ES-I3 (cell line): ENCODE results near the gene HNRNPAB.
"Not testable (repeated sequence)": the region's sequence is repeated elsewhere in the genome, so short reads cannot be mapped to it uniquely, and the experiment has no call there.

Experiments used
- H3K36me3 ChIP-seq: 2 replicates; pipeline ENCODE4 v1.6.1; 2013; ENCODE audit warnings: mild to moderate bottlenecking, low read length, control low read depth, moderate library complexity; ENCODE audit not compliant: insufficient read depth
- H3K4me1 ChIP-seq: 2 replicates; pipeline ENCODE4 v1.6.1; 2013; ENCODE audit warnings: mild to moderate bottlenecking, control low read depth, low read length; ENCODE audit not compliant: insufficient read depth
- H3K9ac ChIP-seq: 2 replicates; pipeline ENCODE4 v1.6.1; 2013; ENCODE audit warnings: low read depth, mild to moderate bottlenecking, low read length, moderate library complexity
- H3K9me3 ChIP-seq: 2 replicates; pipeline ENCODE4 v1.6.1; 2013; ENCODE audit warnings: mild to moderate bottlenecking, low read length, moderate library complexity; ENCODE audit not compliant: control insufficient read depth, insufficient read depth

The HNRNPAB gene

DNA sequence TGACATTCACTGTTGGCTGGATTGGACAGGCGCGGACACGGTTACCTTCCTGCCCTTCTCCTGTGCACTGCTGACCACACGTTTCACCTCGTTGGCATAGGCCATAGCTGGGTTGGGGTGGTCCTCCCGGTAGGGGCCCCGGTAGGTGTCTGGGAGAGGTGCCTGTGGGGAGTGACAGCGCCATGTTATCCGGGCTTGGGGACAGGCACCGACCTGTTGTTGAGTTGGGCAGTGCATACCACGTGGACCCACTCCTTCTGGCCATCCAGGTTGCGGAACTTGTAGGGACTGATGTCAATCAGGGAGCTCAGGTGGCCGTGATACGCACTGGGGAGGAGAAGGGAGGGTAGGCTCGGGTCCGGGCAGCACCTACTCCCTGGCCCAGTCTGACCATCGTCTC is 20.1 kb downstream of the HNRNPAB start:
- Histone ChIP-seq H3K9me3 (no peaks in the 10 kb centered on the region), H3K9ac (peak overlapping the region; percentile 32; the same call in 1 of the 2 replicates), H3K36me3 (peaks cover 14% of the 10 kb centered on the region), H3K4me1 (peaks cover 19% of the 10 kb centered on the region)

DNA sequence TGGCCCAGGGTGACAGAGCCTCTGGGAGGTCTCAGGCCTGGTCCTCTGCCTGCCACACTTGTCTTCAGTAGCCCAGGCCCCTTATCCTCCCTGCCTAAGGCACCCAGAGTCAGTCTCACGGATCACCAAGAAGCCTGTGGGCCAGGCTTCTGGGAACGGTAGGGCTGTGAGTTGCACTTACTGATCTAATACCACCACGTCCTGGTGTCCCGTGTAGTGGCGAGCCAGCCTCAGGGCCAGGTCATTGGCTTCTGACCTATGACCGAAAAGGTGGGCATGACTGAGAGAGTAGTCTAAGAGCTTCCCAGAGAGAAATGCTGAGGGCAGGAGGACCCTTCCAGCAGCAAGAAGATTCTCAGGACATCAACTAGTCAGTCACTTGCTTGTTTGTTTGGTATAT is 20.8 kb downstream of the HNRNPAB start:
- Histone ChIP-seq H3K36me3 (peaks cover 19% of the 10 kb centered on the region), H3K9me3 (no peaks in the 10 kb centered on the region), H3K4me1 (peaks cover 19% of the 10 kb centered on the region), H3K9ac (no peak overlapping the region)

DNA sequence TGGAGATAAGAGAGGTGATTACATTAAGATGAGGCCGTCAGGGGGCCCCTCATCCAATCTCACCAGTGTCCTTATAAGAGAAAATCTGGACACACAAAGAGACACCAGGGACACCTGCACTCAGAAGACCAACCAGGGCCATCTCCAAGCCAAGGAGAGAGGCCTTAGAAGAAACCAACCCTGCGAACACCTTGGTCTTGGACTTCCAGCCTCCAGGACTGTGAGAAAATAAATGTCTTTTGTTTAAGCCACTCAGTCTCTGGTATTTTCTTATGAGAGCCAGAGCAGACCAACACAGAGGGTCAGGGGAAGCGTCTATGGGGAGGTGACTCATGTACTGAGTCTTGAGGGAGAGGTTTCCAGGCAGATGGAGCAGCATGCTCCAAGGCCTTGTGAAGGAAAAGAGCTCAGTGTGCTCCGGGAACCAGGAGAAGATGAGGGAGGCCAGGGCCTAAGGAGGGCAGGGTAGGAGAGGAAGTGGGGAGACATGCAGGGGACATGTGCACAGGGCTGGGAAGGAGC is 22.9 kb downstream of the HNRNPAB start:
- peaks cover 22% of the 10 kb centered on the region for H3K4me1 ChIP-seq
- peaks cover 8% of the 10 kb centered on the region for H3K36me3 ChIP-seq

DNA sequence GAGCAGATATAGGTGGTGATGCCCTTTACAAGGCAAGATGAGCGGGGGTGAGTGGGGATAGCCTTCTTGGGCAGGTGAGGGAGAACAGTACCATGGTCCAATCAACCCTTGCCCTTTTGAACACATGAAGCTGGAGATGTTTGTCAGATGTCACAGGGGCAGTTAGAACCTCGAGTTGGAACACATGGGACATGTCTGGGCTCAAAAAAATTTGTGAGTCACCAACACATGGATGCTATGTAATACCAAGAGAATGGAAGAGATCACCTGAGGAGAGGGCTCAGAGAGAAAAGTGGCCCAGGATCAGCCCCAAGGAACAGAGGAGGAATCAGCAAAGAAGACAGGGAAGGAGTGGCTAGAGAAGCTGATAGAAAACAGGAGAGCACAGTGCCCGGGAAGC is 23.6 kb downstream of the HNRNPAB start:
- Histone ChIP-seq H3K9ac (no peak overlapping the region), H3K9me3 (no peaks in the 10 kb centered on the region), H3K36me3 (peaks cover 6% of the 10 kb centered on the region), H3K4me1 (peaks cover 20% of the 10 kb centered on the region)

More for the DNA sequence above, 22.9 kb downstream of the HNRNPAB start:
- Histone ChIP-seq H3K9me3 (no peaks in the 10 kb centered on the region), H3K9ac (no peak overlapping the region)

DNA sequence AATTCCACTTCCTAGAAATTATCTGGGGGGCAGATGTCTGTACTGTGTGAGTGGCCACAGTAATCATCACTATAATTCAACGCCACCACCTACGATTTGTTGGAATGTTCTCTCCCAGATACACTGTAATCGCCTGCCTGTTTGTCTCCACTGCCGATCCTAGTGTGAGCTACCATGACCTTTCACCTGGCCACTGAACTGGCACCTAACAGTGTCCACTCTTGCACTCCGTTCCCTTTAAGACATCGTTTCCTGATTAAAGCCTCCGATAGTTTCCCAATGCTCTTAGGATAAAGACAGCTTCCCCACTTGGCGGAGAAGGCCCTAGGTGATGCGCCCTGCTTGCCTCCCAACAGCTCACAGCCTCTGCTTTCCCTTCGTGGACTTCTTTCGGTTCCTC is 24.3 kb downstream of the HNRNPAB start:
- H3K9ac ChIP-seq: no peak overlapping the region
- peaks cover 14% of the 10 kb centered on the region for H3K4me1 ChIP-seq
- peaks cover 6% of the 10 kb centered on the region for H3K36me3 ChIP-seq
- H3K9me3 ChIP-seq: no peaks in the 10 kb centered on the region

DNA sequence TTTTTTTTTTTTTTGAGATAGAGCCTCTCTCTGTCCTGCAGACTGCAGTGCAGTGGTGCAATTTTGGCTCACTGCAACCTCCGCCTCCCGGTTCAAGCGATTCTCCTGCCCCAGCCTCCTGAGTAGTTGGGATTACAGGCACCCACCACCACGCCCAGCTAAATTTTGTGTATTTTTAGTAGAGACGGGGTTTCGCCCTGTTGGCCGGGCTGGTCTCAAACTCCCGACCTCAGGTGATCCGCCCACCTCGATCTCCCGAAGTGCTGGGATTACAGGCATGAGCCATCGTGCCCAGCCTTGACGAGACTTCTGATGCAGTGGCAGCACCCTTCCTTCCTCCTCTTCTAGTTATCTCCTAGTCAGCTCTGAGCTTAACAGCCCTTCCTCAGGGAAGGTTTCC is 24.8 kb downstream of the HNRNPAB start:
- H3K9ac ChIP-seq, H3K9me3 ChIP-seq, H3K36me3 ChIP-seq: not testable (repeated sequence)
- peaks cover 11% of the 10 kb centered on the region for H3K4me1 ChIP-seq

DNA sequence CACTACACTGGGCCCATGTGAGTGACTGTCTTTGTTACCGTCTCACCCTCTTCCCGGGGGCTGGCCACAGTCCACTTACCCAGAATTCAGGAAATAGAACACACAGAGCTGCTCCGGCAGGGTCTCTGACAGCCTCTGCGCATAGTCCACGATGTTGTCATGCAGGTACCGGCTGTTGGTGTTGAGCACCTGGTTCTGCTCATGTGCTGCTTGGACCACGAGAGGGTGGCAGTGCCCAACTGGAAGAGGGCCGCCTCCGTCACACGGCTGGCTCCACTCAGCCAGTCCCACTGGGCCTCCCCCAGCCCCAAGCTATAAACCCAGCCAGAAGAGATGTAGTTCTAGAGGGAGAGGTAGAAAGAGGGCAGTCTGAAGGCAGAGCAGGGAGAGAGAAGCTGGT is 25.5 kb downstream of the HNRNPAB start:
- no peak overlapping the region for H3K9ac ChIP-seq

DNA sequence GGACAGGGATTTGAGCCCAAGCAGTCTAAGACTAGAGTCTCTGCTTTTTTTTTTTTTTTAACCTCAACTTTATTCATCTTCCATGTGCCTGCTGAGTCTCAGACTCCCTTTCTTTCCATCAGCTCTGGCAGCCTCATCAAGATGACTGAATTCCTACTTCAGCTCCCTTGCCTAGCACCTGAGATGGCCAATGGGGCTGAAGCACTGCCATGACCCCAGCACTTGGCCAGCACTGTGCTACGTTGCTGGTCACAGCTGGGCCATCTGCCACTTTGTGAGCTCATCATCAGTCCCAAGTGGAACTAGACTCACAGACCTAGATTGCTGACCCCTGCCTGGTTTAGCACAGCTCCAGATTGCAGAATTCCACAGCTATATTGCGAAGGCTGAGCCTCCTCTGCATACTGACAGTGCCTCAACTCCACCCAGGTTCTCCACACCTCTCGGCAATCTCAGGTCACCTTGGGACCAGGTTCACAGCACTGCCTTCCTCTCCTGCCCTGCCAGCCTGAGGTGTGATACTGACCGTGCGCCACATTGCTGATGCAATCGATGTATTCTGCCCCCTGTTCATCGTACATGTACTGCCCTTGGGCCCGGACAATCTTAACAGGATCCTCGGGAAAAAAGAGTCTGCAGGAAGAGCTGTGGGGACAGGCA is 26.7 kb downstream of the HNRNPAB start:
- H3K4me1 ChIP-seq: peaks cover 6% of the 10 kb centered on the region; the same call in 1 of the 2 replicates

More for the DNA sequence above, 25.5 kb downstream of the HNRNPAB start:
- Histone ChIP-seq H3K4me1 (peaks cover 6% of the 10 kb centered on the region; the same call in 1 of the 2 replicates), H3K36me3 (peaks cover 6% of the 10 kb centered on the region), H3K9me3 (no peaks in the 10 kb centered on the region)

DNA sequence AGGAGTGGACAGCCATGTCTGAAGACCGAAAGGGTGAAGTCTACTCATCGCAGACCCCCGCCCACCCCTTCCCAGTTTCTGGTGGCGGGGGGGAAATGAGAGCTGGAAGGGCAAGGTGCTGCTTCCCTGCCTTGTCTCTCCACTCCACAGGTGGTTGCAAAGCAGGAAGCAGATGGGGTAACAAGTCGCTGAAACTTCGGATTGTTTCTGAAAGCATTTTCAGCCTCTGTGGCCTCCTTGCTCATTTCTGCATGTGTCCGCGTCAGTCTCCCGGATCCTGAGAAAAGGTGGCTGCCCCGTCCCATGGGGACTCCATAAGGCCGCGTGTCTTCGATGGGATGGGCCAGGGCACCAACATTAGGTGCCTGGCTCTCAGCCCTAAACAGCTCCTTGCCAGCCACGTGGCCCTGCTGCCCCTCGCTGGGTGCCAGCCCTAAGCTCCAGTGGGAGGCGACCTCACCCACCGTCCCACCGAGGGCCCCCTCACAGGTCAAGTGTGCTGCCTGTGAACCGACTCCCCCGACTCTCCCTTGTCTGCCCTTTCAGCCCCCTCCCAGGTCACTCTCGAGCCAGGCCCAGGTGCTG is 27.3 kb downstream of the HNRNPAB start:
- Histone ChIP-seq H3K9me3 (no peaks in the 10 kb centered on the region), H3K4me1 (peaks cover 6% of the 10 kb centered on the region; the same call in 1 of the 2 replicates), H3K9ac (peak overlapping the region; percentile 57), H3K36me3 (peaks cover 6% of the 10 kb centered on the region; the same call in 1 of the 2 replicates)

More for the DNA sequence above, 26.7 kb downstream of the HNRNPAB start:
- Histone ChIP-seq H3K9me3 (no peaks in the 10 kb centered on the region), H3K36me3 (peaks cover 6% of the 10 kb centered on the region; the same call in 1 of the 2 replicates), H3K9ac (peak overlapping the region; percentile 57; the same call in 1 of the 2 replicates)

DNA sequence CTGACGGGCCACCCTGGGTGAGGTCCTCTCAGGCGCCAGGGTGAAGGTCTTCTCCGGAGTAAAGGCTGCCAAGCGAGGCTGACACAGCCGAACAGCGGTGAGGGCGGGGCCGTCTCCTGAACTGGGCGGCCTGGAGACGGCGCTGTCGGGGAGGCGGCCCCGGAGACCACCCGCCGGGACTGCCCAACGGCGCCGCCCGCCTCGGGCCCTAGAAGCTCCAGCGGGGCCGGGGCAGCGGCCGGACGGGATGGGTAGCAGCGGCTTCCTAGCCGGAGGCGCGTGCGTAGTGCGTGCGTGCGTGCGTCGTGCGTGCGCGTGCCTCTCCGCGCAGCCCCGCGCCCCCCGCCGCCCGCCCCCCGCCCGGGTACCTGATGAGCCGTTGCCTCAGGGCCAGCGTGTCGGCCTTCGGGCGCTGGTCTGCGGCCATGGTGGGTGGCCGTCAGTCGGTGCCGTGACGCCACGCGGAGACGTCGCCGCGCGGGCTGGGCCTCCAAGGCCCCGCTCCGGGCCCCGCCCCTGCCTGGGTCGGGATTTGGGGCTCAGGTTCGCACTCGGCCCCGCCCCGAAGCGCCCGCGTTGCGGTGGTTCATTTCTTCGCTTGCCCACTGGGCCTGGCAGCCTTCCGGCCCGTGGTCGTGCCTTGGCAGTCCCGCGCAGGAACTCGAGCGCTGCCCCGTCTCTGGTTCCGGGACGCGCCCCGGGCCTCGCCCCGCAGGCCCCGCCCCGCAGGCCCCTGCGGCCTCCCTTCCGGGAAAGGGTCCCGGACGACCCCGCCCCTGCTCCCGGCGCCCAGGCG is 28.0 kb downstream of the HNRNPAB start, which contains the start of gene PHYKPL:
PHYKPL (minus strand) TSS at position 679 of the 796 bp plus-strand sequence; CDS start at position 427, 252 bp downstream.
- peak within 1 kb of the TSS; percentile 57 for H3K9ac ChIP-seq
- peaks cover 6% of the 10 kb centered on the region; the same call in 1 of the 2 replicates for H3K4me1 ChIP-seq
- H3K36me3 ChIP-seq: peaks cover 6% of the 10 kb centered on the region; the same call in 1 of the 2 replicates
- H3K9me3 ChIP-seq: no peaks in the 10 kb centered on the region

DNA sequence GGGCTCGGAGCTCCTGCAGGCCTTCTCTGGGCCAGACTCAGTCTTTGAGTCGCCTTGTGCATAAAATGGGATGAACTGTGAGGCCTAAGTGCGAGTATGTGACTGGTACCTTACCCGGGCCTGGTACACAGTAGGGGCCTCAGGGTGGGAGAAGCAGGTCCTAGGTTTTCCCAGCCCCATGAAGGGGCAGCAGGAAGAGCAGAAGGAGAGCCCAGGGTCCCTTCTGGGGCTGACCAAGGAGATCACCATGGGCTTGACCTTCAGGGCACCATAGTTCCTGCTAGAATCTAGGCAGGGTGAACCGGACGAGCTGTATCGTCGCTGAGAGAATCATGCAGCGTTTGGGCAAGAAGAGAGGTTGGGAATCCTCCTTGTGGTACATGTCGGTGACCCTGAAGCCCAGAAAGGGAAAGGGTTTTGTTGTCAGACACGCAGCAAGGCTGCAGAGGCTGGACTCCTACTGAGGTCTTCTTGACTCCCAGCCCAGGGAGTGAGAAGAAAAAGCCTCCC is 28.6 kb downstream of the HNRNPAB start:
- Histone ChIP-seq H3K36me3 (peaks cover 6% of the 10 kb centered on the region; the same call in 1 of the 2 replicates), H3K9me3 (no peaks in the 10 kb centered on the region), H3K4me1 (peaks cover 6% of the 10 kb centered on the region; the same call in 1 of the 2 replicates), H3K9ac (peak overlapping the region; percentile 57; the same call in 1 of the 2 replicates)

DNA sequence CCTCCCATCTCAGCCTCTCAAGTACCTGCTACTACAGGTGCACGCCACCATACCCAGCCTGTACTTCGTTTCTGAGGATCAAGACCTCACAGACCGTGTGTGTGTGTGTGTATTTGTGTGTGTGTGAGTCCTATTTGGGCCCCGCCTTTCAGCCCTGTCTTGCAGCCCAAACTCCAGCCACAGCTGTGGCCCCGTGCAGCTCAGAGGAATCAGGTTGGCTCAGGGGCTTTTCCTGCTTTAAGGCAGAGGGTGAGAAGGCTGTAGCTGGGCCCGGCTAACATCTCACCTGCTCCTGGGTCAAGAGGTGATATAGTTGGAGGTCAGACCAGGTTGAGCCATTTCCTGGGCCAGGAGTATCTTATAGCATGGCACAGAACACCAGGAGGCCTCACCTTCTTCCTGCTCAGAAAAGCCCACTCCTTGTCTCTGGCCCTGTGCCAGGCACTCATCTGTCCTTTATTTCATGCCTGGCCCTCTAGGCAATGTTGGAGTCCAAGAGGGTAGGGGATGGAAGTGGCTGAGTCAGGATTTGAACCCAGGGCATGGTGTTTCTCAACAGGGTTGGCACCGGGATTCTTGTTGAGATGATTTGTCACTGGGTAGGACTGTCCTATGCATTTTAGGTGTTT is 29.9 kb downstream of the HNRNPAB start:
- peaks cover 9% of the 10 kb centered on the region; the same call in 1 of the 2 replicates for H3K4me1 ChIP-seq
- no peak overlapping the region for H3K9ac ChIP-seq
- H3K36me3 ChIP-seq: peaks cover 6% of the 10 kb centered on the region; the same call in 1 of the 2 replicates
- H3K9me3 ChIP-seq: no peaks in the 10 kb centered on the region

DNA sequence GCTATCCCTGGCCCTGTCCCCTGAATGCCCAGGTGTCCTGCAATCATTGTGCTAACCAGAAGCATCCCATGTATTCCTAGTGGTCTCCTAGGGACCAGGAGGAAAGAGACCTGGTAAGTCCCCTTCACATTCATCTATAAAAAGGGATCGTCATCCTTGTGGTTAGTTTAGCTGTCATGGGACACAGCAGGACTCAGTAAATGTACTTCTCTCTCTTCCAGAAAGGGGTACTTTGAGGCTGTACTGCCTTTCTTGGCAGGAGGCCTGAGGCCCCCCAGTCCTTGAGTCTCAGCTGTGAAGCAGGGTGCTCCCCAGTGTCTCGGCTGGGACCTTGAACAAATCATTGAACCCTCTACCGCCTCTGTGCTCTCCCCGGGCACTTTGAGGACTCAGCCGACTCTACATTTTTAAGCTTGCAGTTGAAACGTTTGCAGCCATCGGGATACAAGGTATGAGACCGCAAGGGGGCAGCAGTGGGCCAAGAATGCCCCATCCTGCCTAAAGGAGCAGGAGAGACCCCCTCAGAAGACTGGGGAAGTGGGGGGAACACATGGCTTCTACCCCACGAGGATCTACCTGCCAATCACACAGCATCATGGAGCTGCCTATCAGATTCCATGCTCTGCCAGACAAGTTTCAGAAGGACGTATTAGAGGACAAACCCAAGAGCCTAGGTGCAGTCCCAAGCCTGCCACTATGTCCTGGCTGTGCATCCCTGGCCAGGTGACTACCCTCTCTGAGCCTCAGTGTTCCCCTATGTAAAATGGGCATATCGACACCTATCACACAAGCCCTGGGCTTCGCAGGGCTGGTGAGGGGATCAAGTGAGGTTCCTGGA is 30.6 kb downstream of the HNRNPAB start:
- H3K4me1 ChIP-seq: peaks cover 10% of the 10 kb centered on the region; the same call in 1 of the 2 replicates
- no peaks in the 10 kb centered on the region for H3K9me3 ChIP-seq
- H3K36me3 ChIP-seq: no peaks in the 10 kb centered on the region; the same call in 1 of the 2 replicates
- no peak overlapping the region for H3K9ac ChIP-seq
